ENCODE data around the gene ANKRD12. TPM values are rescaled to one million over a fixed set of nuclear protein-coding genes. Genes with fewer than 3 reads are reported as not detected.
"Not testable (repeated sequence)": the region's sequence is repeated elsewhere in the genome, so short reads cannot be mapped to it uniquely, and the experiment has no call there.

ANKRD12 gene
- total RNA-seq, 3 donors from 2014 or later: 47.7 to 66.9 (median 51.5) TPM

GRCh38 chr18:9260388-9261380, 124.1 kb downstream of the ANKRD12 start:
- H3K9me3 ChIP-seq: no peaks in the 10 kb centered on the region
- no peaks in the 10 kb centered on the region for H3K27me3 ChIP-seq
- no peaks in the 10 kb centered on the region for H3K36me3 ChIP-seq
- no peak for DNase-seq (ENCODE audit: low spot score in 2 of 2)
- H3K4me3 ChIP-seq: no peak overlapping the region
- TF ChIP-seq CTCF (IDR thresholded peaks at IDR 0.05) (no peak), POLR2A (IDR thresholded peaks at IDR 0.05) (no peak), POLR2AphosphoS5 (IDR thresholded peaks at IDR 0.05) (no peak)
- no peak overlapping the region for H3K27ac ChIP-seq
- intact Hi-C loops (cut with DNase I; ENCODE audit: low total_unique reads): no loop called here
- H3K4me1 ChIP-seq: no peaks in the 10 kb centered on the region

GRCh38 chr18:9263264-9263663, 126.7 kb downstream of the ANKRD12 start:
- Histone ChIP-seq H3K4me3 (no peak overlapping the region), H3K36me3 (no peaks in the 10 kb centered on the region), H3K4me1 (no peaks in the 10 kb centered on the region), H3K9me3 (no peaks in the 10 kb centered on the region), H3K27ac (no peak overlapping the region), H3K27me3 (no peaks in the 10 kb centered on the region)
- intact Hi-C loops (cut with DNase I; ENCODE audit: low total_unique reads): no loop called here
- TF ChIP-seq CTCF (IDR thresholded peaks at IDR 0.05): no peak
- no peak for TF ChIP-seq POLR2A (IDR thresholded peaks at IDR 0.05)
- no peak for TF ChIP-seq POLR2AphosphoS5 (IDR thresholded peaks at IDR 0.05)
- no peak for DNase-seq (ENCODE audit: low spot score in 2 of 2)

- H3K27me3 ChIP-seq; intact Hi-C loops (cut with DNase I; ENCODE audit: low total_unique reads); H3K9me3 ChIP-seq; DNase-seq (ENCODE audit: low spot score in 2 of 2); H3K4me1 ChIP-seq; H3K36me3 ChIP-seq; H3K27ac ChIP-seq; H3K4me3 ChIP-seq: not testable (repeated sequence)
Observed at GRCh38 chr18:9264797-9265196, 128.2 kb downstream of the ANKRD12 start.

GRCh38 chr18:9273221-9273620, 136.6 kb downstream of the ANKRD12 start:
- intact Hi-C loops (cut with DNase I; ENCODE audit: low total_unique reads): no loop called here
- no peak overlapping the region for H3K4me3 ChIP-seq
- H3K27me3 ChIP-seq: no peaks in the 10 kb centered on the region
- no peaks in the 10 kb centered on the region for H3K9me3 ChIP-seq
- no peaks in the 10 kb centered on the region for H3K36me3 ChIP-seq
- H3K27ac ChIP-seq: no peak overlapping the region
- DNase-seq (ENCODE audit: low spot score in 2 of 2): no peak
- TF ChIP-seq CTCF (IDR thresholded peaks at IDR 0.05): no peak
- no peak for TF ChIP-seq POLR2A (IDR thresholded peaks at IDR 0.05)
- TF ChIP-seq POLR2AphosphoS5 (IDR thresholded peaks at IDR 0.05): no peak
- no peaks in the 10 kb centered on the region for H3K4me1 ChIP-seq

GRCh38 chr18:9275890-9276289, 139.3 kb downstream of the ANKRD12 start:
- no peak for DNase-seq (ENCODE audit: low spot score in 2 of 2)
- no peak for TF ChIP-seq CTCF (IDR thresholded peaks at IDR 0.05)
- no peak for TF ChIP-seq POLR2AphosphoS5 (IDR thresholded peaks at IDR 0.05)
- no peak for TF ChIP-seq POLR2A (IDR thresholded peaks at IDR 0.05)
- Histone ChIP-seq H3K4me3 (no peak overlapping the region), H3K27ac (no peak overlapping the region), H3K4me1 (no peaks in the 10 kb centered on the region), H3K9me3 (no peaks in the 10 kb centered on the region), H3K27me3 (no peaks in the 10 kb centered on the region), H3K36me3 (no peaks in the 10 kb centered on the region)
- intact Hi-C loops (cut with DNase I; ENCODE audit: low total_unique reads): loop anchor here (5.0 kb wide), 1 partner anchor 411 kb away; no protein-coding TSS in a partner anchor

All from breast epithelium (tissue), 4 donors.